Transverse colon (tissue), 4 donors: Measurements from ENCODE around the gene ADAT1. TPM values are rescaled to one million over a fixed set of nuclear protein-coding genes. Genes with fewer than 3 reads are reported as not detected.

Experiments
- DNase-seq: peaks from one replicate; pipeline ENCODE4 v3.0.0-alpha.2; 2019
- H3K27ac ChIP-seq, 4 donors: fragments of 200-600 bp; sonication (generic); 2 replicates each; pipeline ENCODE4 v1.5.1; 2016 to 2018; ENCODE audit warnings: inconsistent platforms in 4 of 4
- H3K27me3 ChIP-seq: fragments of 200-600 bp; sonication (generic); 2 replicates; pipeline ENCODE4 v1.5.1; 2017; ENCODE audit warnings: inconsistent platforms
- H3K36me3 ChIP-seq, 4 donors: fragments of 200-600 bp; sonication (generic); 2 replicates each; pipeline ENCODE4 v1.5.1; 2017 to 2019; ENCODE audit warnings: inconsistent platforms in 4 of 4
- H3K4me1 ChIP-seq, 4 donors: fragments of 200-600 bp; sonication (generic); 2 replicates each; pipeline ENCODE4 v1.5.1; 2017 to 2020; ENCODE audit warnings: inconsistent platforms in 4 of 4
- H3K4me3 ChIP-seq, 4 donors: fragments of 200-600 bp; sonication (generic); 1 replicate in 1 of 4; 2 replicates in 3 of 4; pipeline versions ENCODE4 v1.5.1 to v1.6.1; 2017 to 2019; ENCODE audit warnings: inconsistent platforms in 4 of 4
- H3K9me3 ChIP-seq, 2 donors: fragments of 200-600 bp; sonication (generic); 2 replicates each; pipeline ENCODE4 v1.5.1; 2017 to 2019; ENCODE audit warnings: inconsistent platforms in 2 of 2
- CTCF ChIP-seq, 5 experiments: fragments of 200-600 bp in 3 of 5; fragments of 450-650 bp in 2 of 5; sonication (generic) in 3 of 5; IDR thresholded peaks; 1 replicate in 2 of 5; 2 replicates in 3 of 5; pipeline ENCODE4 v1.5.1; 2016 to 2017; ENCODE audit warnings: antibody characterized with exemption in 5 of 5, inconsistent platforms in 3 of 5, mild to moderate bottlenecking in 2 of 5, moderate library complexity in 1 of 5
- EP300 ChIP-seq: sonication (generic); formaldehyde crosslinking; IDR thresholded peaks from one replicate; pipeline ENCODE4 v1.6.1; 2017; ENCODE audit warnings: antibody characterized with exemption, low read depth
- POLR2A ChIP-seq: fragments of 450-650 bp; IDR thresholded peaks from one replicate; pipeline ENCODE4 v1.6.1; 2016; ENCODE audit warnings: antibody characterized with exemption, mild to moderate bottlenecking, moderate library complexity
- POLR2AphosphoS5 ChIP-seq, 3 donors: sonication (generic); formaldehyde crosslinking; IDR thresholded peaks; one replicate each; pipeline ENCODE4 v1.6.1; 2016; ENCODE audit warnings: antibody characterized with exemption in 3 of 3
- WGBS, 2 donors: methylation state at CpG; one replicate each; pipeline ENCODE4 v1.1.5; 2018; ENCODE audit warnings: low coverage in 1 of 2; 5-methylcytosine and 5-hydroxymethylcytosine counted together
- in situ Hi-C, 4 donors: fragments of 200-750 bp; cut with MboI; loops; one replicate each; pipeline versions ENCODE4 v1.15.0 to v1.15.1; 2017; ENCODE audit warnings: low sequenced_read_pairs in 3 of 4, low pct_ligation_motif_present in 1 of 4, low pct_unique_long_range_greater_than_20kb in 1 of 4
- intact Hi-C: fragments of 100-400 bp; cut with DNase I; formaldehyde crosslinking; loops from one replicate; pipeline ENCODE4 v1.15.1; 2023; ENCODE audit warnings: low total_unique reads
- total RNA-seq, 4 donors: library from RNA; depleted of rRNA; stranded (reverse); fragments of >200 nt; gene quantifications; one replicate each; pipeline ENCODE4 v1.1.0, GENCODE V29; 2016

ADAT1 gene
- 10 to 100 TPM; 14.1 to 94.3 (median 49.1) TPM for total RNA-seq

DNA sequence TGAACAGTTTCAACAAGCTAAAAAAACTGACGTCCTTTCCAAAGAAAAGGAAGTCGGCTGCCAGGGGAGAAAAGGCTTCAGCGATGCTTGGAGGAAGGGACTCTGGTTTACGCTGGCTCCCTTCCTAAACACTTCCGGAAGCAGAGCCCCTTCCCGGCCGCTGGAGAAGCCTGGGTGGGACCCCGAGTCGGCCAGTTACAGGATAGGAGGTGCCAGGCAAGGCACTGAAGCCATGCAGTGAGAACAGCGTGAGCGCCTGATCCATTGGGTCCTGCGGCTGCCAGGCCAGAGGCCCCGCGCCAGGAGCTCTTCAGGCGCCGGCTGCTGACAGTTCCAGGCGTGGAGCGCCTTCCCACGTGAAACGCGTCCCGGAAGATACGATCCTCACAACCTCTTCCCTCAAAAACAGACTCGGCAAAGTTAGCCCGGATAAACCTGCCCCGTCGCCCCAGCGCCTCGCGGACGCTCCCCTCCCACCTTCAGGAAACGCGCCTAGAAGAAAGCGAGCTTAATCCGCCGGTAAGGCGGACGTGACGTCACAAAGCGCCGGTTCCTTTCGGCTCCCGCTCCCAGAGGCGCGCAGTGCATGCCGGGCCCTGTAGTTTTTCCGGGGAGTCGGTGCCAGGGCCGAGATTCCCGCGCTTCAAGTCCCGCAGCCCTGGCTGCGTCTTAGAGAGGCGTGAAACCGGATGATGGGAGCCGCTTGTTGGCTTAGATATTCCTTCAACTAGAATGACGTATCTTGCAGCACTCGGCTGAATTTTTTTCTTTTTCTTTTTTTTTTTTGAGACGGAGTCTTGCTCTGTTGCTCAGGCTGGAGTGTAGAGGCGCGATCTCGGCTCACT is at the start of gene ADAT1:
Gene ADAT1 (minus strand): TSS at position 521 of the 845 bp plus-strand sequence. CDS start 2,482 bp downstream, outside the sequence.
- Histone ChIP-seq H3K9me3 (no peaks in the 10 kb centered on the region), H3K36me3 (peaks cover 0 to 10% (median under 1%) of the 10 kb centered on the region in 4 donors), H3K4me3 (peak within 1 kb of the TSS; percentile 51 to 72 (median 62)), H3K27me3 (no peaks in the 10 kb centered on the region), H3K27ac (peak within 1 kb of the TSS; percentile 92 to 97 (median 94)), H3K4me1 (peaks cover 11 to 26% (median 16%) of the 10 kb centered on the region in 4 donors)
- peak; percentile 85 for TF ChIP-seq POLR2A
- TF ChIP-seq POLR2AphosphoS5 (IDR thresholded peaks at IDR 0.05) = peak; percentile 92 to 97 (median 93)
- no peak for TF ChIP-seq EP300
- TF ChIP-seq CTCF (IDR thresholded peaks at IDR 0.05) = no peak
- in situ Hi-C loops (no loop called here), intact Hi-C loops (loop anchor here (2.0 kb wide), 1 partner anchor 56 kb away; the partner anchor contains the start of gene GABARAPL2)
- WGBS, 2 donors = 0 to 1% methylated on average over 11 to 61 of the region's 62 CpGs
- DNase-seq = peak; percentile 99

DNA sequence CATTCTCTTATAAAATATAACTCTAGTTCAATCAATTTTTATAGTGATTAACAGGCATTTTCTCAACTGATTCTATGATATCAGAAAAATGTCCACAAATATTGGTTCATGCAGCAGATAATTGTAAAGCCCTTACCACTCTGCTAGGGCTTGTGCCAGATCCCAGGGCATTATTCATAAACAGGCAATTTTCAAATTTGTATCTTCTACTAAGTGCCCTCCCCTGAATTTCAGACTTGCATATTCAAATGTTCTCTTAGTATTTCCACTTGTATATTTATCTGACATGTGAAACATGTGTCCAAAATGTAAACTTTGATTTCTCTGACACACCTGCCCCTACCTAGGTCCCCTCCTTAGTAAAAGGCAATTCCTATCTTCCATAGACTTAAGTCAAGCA is 44.4 kb upstream of the ADAT1 start:
- Histone ChIP-seq H3K27ac (no peak overlapping the region), H3K9me3 (no peaks in the 10 kb centered on the region), H3K27me3 (no peaks in the 10 kb centered on the region), H3K4me3 (no peak overlapping the region), H3K4me1 (no peaks in the 10 kb centered on the region), H3K36me3 (no peaks in the 10 kb centered on the region)
- no peak for DNase-seq
- TF ChIP-seq POLR2AphosphoS5 (IDR thresholded peaks at IDR 0.05) = no peak
- TF ChIP-seq CTCF (IDR thresholded peaks at IDR 0.05) = no peak
- TF ChIP-seq POLR2A = no peak
- TF ChIP-seq EP300 = no peak
- intact Hi-C loops (no loop called here), in situ Hi-C loops (loop anchor here in 1 of 4 donors (25.0 kb wide), 1 partner anchor 95 kb away; no protein-coding TSS in a partner anchor)

GRCh38 chr16:75660726-75661302 is 37.7 kb upstream of the ADAT1 start:
- TF ChIP-seq POLR2A (no peak), EP300 (no peak), CTCF (IDR thresholded peaks at IDR 0.05) (no peak), POLR2AphosphoS5 (IDR thresholded peaks at IDR 0.05) (no peak)
- Histone ChIP-seq H3K36me3 (peaks cover 0 to 26% (median 10%) of the 10 kb centered on the region in 4 donors), H3K27ac (no peak overlapping the region), H3K4me3 (no peak overlapping the region), H3K9me3 (no peaks in the 10 kb centered on the region), H3K27me3 (no peaks in the 10 kb centered on the region), H3K4me1 (no peaks in the 10 kb centered on the region)
- DNase-seq = no peak
- intact Hi-C loops = no loop called here
- WGBS, 2 donors = 67 to 68% methylated on average over 2 to 4 of the region's 4 CpGs
- in situ Hi-C loops = loop anchor here in 1 of 4 donors (25.0 kb wide), 1 partner anchor 101 kb away; no protein-coding TSS in a partner anchor

GRCh38 chr16:75660321-75660720 is 37.2 kb upstream of the ADAT1 start:
- DNase-seq = no peak
- H3K27me3 ChIP-seq = no peaks in the 10 kb centered on the region
- H3K4me1 ChIP-seq = no peaks in the 10 kb centered on the region
- H3K9me3 ChIP-seq = no peaks in the 10 kb centered on the region
- in situ Hi-C loops (loop anchor here in 1 of 4 donors (25.0 kb wide), 1 partner anchor 102 kb away; no protein-coding TSS in a partner anchor), intact Hi-C loops (no loop called here)
- TF ChIP-seq POLR2A (no peak), POLR2AphosphoS5 (IDR thresholded peaks at IDR 0.05) (no peak), EP300 (no peak), CTCF (IDR thresholded peaks at IDR 0.05) (no peak)
- H3K4me3 ChIP-seq = no peak overlapping the region
- no peak overlapping the region for H3K27ac ChIP-seq
- peaks cover 0 to 31% (median 13%) of the 10 kb centered on the region in 4 donors for H3K36me3 ChIP-seq
- 97% methylated on average over 4 of the region's 6 CpGs; no CpG with 5 or more reads in 1 of the 2 donors for WGBS, 2 donors
